ENCODE measurements around the gene PPP1R3D. TPM values are rescaled to one million over a fixed set of nuclear protein-coding genes. Genes with fewer than 3 reads are reported as not detected.

Gene PPP1R3D
- total RNA-seq, 1 experiment from 2014 or later: 2.7 TPM

- no peak for DNase-seq (ENCODE audit: low read depth, low spot score)
- no peaks in the 10 kb centered on the region for H3K9me3 ChIP-seq (ENCODE audit: control insufficient read depth in 1 of 2, insufficient read depth in 1 of 2, low read depth in 1 of 2, low read length in 2 of 2)
- ChIA-PET RAD21 (ENCODE audit: low non-redundant PET in 1 of 2, low total read pairs in 2 of 2, uncharacterized antibody in 2 of 2, unreplicated experiment in 2 of 2) (no interaction called here), POLR2A (no interaction called here), CTCF (no interaction called here)
- TF ChIP-seq JUND (IDR thresholded peaks at IDR 0.05): no peak
- no peak for TF ChIP-seq TCF7L2 (IDR thresholded peaks at IDR 0.05; ENCODE audit: borderline replicate concordance, extremely low read depth, insufficient read depth, insufficient read length)
- TF ChIP-seq RAD21 (IDR thresholded peaks at IDR 0.05; ENCODE audit: low read depth): no peak
- no peak for TF ChIP-seq EZH2phosphoT487 (IDR thresholded peaks at IDR 0.05; ENCODE audit: borderline replicate concordance)
- no peak for TF ChIP-seq CEBPB (IDR thresholded peaks at IDR 0.05; ENCODE audit: low read depth)
- no peak for TF ChIP-seq SIN3A (IDR thresholded peaks at IDR 0.05; ENCODE audit: low read depth)
- TF ChIP-seq YY1 (IDR thresholded peaks at IDR 0.05; ENCODE audit: extremely low read depth, insufficient replicate concordance, low read depth, low read length): no peak
- TF ChIP-seq ZNF274 (IDR thresholded peaks at IDR 0.05; ENCODE audit: low read depth, low read length): no peak
- no peak for TF ChIP-seq ZFX (IDR thresholded peaks at IDR 0.05)
- TF ChIP-seq REST (IDR thresholded peaks at IDR 0.05; ENCODE audit: low read depth): no peak
- no peak for TF ChIP-seq SP1 (IDR thresholded peaks at IDR 0.05; ENCODE audit: low read depth)
- no peaks in the 10 kb centered on the region for H4K20me1 ChIP-seq (ENCODE audit: insufficient read depth)
- no peaks in the 10 kb centered on the region for H3K36me3 ChIP-seq (ENCODE audit: control insufficient read depth in 1 of 2, insufficient read depth in 2 of 2, low read length in 2 of 2)
- ATAC-seq: no peak
- no peaks in the 10 kb centered on the region for H3K79me2 ChIP-seq (ENCODE audit: insufficient read depth, low read length)
- H3K4me3 ChIP-seq (replicated peaks in 1 of 2; ENCODE audit: low read depth in 1 of 2, low read length in 2 of 2): no peak overlapping the region
- no peaks in the 10 kb centered on the region for H3K4me1 ChIP-seq (ENCODE audit: control insufficient read depth in 1 of 2, insufficient read depth in 2 of 2, low read length in 2 of 2)
- no peak overlapping the region for H3K9ac ChIP-seq (ENCODE audit: low read length)
- no peak overlapping the region for H3K27ac ChIP-seq (ENCODE audit: low read depth, low read length)
- H3K4me2 ChIP-seq (ENCODE audit: low read length): no peak overlapping the region
- peaks cover 18% of the 10 kb centered on the region; the same call in 1 of the 2 replicates for H3K27me3 ChIP-seq (ENCODE audit: insufficient read depth, low read length)
- H2AFZ ChIP-seq (ENCODE audit: low read depth, low read length, poor library complexity, severe bottlenecking): no peak overlapping the region
- intact Hi-C loops (cut with micrococcal nuclease): no loop called here
- BruUV-seq (replicated peaks): no TSS peak
- no peaks in the 10 kb centered on the region for H3K9me2 ChIP-seq (ENCODE audit: insufficient read depth)
These were observed 52.1 kb downstream of the PPP1R3D start for GRCh38 chr20:59888050-59888449.

Other genes starting within 250 kb of the PPP1R3D start
- gene SYCP2, start 6.7 kb downstream of the PPP1R3D start, total RNA-seq (2021; ENCODE audit: unreplicated experiment): 0.59 TPM
- 8.1 TPM for gene FAM217B, start 84 bp upstream of the PPP1R3D start, total RNA-seq (2021; ENCODE audit: unreplicated experiment)
- gene CDH26, start 18.1 kb upstream of the PPP1R3D start, total RNA-seq (2021; ENCODE audit: unreplicated experiment): 0.34 TPM